ENCODE measurements around the gene SPATA1. TPM values are rescaled to one million over a fixed set of nuclear protein-coding genes. Genes with fewer than 3 reads are reported as not detected.
"Not testable (repeated sequence)": the region's sequence is repeated elsewhere in the genome, so short reads cannot be mapped to it uniquely, and the experiment has no call there.

SPATA1 gene
- total RNA-seq, 3 donors from 2014 or later = 0.46 TPM; not detected in 2

DNA sequence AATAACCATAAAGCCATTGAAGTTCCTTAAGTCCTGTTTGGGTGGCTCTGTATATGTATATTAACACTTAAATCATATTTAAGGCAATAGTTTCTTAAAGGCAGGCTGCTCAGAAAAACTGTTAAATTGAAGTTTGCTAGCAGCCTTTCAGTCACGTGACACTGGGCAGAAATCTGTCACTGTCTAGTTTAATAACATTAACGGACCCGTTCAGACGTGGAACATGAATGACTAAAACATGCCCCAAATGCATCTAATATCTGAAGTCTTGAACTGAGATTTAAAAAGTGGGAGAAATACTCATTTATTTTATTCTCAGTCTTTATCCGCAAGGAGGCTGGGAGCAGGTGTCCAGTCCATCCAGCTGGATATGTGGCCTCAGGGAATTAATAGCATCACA, 3.3 kb upstream of the SPATA1 start:
- Mint-ChIP-seq H3K9me3 (no peaks in the 10 kb centered on the region), H3K4me1 (ENCODE audit: low read depth) (peaks cover 52% of the 10 kb centered on the region), H3K27me3 (ENCODE audit: low read depth) (no peaks in the 10 kb centered on the region), H3K36me3 (ENCODE audit: insufficient read depth) (peaks cover 16% of the 10 kb centered on the region), H3K4me3 (no peak overlapping the region)
- ATAC-seq (no peak), DNase-seq (no peak)

DNA sequence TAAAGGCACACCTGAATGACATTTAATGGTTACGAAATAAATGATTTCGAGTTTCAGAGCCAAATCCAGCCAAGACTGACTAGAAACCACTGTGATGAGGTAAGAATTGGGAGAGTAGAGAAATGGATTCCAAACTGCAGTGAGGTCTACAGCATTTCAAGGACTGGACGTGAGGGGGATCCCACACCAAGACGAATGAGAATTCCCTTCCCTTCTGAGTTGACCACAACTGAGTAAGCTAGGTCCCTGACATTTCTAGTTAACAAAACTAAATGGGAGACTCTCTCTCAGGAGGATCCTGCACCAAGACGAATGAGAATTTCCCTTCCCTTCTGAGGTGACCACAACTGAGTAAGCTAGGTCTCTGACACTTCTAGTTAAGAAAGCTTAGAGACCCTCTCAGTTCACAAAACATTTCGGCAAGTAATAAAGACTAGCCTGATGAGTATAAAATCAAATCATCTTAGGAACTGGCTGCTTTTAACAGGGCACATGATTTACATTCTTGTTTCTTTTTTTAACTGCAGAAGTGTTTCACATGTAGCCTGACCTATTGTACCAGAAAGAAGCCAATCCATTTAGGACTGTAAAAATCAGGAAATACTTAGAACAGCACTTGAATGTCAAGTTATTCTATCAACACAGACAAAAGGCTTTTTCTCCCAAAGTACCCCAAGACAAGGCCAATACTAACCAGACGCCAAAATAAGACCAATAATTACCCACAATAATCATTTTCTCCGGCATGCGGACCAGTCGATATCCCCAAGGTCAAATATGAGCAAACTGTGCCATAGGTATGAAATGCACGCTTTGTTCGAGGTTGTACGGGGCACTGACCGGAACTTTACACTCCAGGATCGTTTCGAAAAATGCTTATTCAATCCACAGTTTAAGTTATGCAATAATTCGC, 1.4 kb upstream of the SPATA1 start:
- peaks cover 7% of the 10 kb centered on the region for H3K9me3 Mint-ChIP-seq

DNA sequence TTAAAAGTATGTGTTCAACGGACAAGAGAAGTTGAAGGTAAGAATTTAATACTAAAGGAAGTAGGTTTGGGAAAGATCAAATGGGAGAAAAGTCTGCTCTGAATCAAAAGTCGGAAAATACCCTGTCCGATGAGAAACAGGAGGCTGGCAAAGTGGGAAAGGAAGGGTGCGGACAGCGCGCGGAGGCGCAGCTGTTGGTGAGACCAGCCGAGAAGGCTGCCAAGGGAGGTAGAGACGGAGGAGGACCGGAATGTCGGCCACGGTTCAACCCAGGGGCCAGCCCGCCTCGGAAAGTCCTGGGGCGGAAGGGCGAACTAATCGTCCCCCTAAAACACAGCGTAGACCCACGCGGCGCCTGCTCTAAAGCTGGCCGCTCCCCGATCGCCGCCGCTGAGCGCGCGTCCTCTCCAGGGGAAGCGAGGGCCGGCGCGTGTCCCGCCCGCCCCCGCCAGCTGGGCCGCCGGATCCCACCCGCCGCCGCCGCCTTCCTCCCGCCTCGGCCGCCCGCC, 639 bp upstream of the SPATA1 start:
- Mint-ChIP-seq H3K36me3 (ENCODE audit: insufficient read depth) (peaks cover 8% of the 10 kb centered on the region), H3K9me3 (peaks cover 7% of the 10 kb centered on the region), H3K4me3 (peak overlapping the region; percentile 100), H3K4me1 (ENCODE audit: low read depth) (peaks cover 44% of the 10 kb centered on the region), H3K27me3 (ENCODE audit: low read depth) (no peaks in the 10 kb centered on the region)
- ATAC-seq (peak; percentile 23 to 27), DNase-seq (no peak)

More for the DNA sequence above, 1.4 kb upstream of the SPATA1 start:
- peaks cover 48% of the 10 kb centered on the region for H3K4me1 Mint-ChIP-seq (ENCODE audit: low read depth)
- ATAC-seq (peak; percentile 3 to 4), DNase-seq (no peak)
- peaks cover 8% of the 10 kb centered on the region for H3K36me3 Mint-ChIP-seq (ENCODE audit: insufficient read depth)
- H3K27me3 Mint-ChIP-seq (ENCODE audit: low read depth) = no peaks in the 10 kb centered on the region
- peak overlapping the region; percentile 100 for H3K4me3 Mint-ChIP-seq

DNA sequence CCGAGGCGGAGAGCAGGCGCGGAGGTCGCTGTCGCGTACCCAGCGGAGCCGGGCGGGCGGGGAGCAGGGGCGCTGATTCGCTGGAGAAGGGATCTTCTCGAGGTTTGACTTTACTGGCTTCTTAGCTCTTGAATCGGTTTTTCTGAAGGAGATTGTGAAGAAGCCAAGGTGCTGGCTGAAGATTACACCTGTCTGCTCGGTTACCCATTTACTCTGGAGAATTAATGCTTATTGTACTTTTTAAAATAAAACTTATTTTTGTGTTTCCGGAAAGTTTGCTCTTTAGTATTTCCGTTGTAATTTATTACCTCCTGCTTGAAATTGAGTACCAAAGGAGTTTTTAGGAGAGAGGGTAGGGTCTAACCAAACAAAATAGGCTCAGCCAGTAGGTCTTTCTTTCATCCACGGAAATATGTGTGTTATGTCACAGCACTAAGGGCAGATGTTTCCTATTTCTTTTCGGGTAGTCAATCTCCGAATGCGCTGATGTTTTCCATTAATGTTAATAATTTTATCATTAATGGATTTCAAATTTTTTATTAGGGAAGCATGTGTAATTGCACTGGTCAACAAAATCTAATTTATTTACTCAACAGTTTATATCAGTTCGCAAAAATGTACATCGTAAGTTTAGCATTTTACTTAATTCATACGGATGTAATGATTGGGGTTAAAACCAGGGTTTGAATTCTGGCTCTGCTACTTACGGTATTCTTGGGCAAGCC, 705 bp downstream of the SPATA1 start:
- peaks cover 2% of the 10 kb centered on the region for H3K36me3 Mint-ChIP-seq (ENCODE audit: insufficient read depth)
- H3K27me3 Mint-ChIP-seq (ENCODE audit: low read depth) = no peaks in the 10 kb centered on the region
- H3K4me1 Mint-ChIP-seq (ENCODE audit: low read depth) = peaks cover 33% of the 10 kb centered on the region
- no peak for ATAC-seq
- H3K9me3 Mint-ChIP-seq = peaks cover 7% of the 10 kb centered on the region
- DNase-seq = no peak
- peak overlapping the region; percentile 100 for H3K4me3 Mint-ChIP-seq

DNA sequence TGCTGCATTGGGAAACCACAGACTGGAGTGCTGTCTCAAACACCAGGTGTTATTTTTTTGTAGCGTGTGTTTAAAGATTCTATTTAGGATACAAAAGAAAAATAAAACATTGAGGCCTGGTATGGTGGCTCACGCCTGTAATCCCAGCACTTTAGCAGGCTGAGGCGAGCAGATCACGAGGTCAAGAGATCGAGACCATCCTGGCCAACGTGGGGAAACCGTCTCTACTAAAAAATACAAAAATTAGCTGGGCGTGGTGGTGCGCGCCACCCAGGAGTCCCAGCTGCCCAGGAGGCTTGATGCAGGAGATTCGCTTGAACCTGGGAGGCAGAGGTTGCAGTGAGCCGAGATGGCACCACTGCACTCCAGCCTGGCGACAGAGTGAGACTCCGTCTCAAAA, 1.7 kb downstream of the SPATA1 start:
- not testable (repeated sequence) for H3K36me3 Mint-ChIP-seq (ENCODE audit: insufficient read depth); H3K9me3 Mint-ChIP-seq; H3K27me3 Mint-ChIP-seq (ENCODE audit: low read depth); DNase-seq; ATAC-seq; H3K4me3 Mint-ChIP-seq
- H3K4me1 Mint-ChIP-seq (ENCODE audit: low read depth) = peaks cover 27% of the 10 kb centered on the region

DNA sequence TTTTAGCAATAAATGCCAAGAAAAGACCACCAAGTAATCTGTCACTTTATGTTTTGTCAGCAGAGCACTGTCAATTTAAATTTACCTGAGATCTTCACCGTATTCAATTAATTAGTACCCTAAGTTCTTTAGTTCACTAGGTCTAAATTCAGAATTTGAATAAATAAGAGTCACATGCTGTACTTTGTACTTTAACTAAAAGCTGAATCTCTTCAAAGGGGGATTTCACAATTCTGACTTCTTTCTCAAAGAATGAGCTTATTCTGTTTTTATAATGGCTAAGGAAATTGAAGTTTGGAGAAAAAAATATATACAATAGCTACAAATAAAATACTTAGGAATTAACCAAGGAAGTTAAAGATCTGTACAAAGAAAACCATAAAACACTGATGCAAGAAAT, 2.3 kb downstream of the SPATA1 start:
- Mint-ChIP-seq H3K27me3 (ENCODE audit: low read depth) (no peaks in the 10 kb centered on the region), H3K4me3 (no peak overlapping the region), H3K4me1 (ENCODE audit: low read depth) (peaks cover 21% of the 10 kb centered on the region), H3K36me3 (ENCODE audit: insufficient read depth) (peaks cover 2% of the 10 kb centered on the region), H3K9me3 (peaks cover 7% of the 10 kb centered on the region)
- ATAC-seq = no peak
- no peak for DNase-seq

DNA sequence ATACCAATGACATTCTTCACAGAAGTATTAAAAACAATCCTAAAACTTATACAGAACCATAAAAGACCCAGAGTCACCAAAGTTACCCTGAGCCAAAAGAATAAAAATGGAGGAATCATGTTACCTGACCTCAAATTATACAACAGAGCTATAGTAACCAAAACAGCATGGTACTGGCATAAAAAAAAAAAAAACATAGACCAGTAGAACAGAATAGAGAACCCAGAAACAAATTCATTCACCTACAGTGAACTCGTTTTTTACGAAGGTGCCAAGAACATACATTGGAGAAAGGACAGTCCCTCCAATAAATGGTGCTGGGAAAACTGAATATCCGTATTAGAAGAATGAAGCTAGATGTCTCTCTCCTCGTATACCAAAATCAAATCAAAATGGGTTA, 2.8 kb downstream of the SPATA1 start:
- DNase-seq (no peak), ATAC-seq (no peak)
- H3K9me3 Mint-ChIP-seq = peaks cover 7% of the 10 kb centered on the region
- H3K36me3 Mint-ChIP-seq (ENCODE audit: insufficient read depth) = peaks cover 2% of the 10 kb centered on the region
- peaks cover 16% of the 10 kb centered on the region for H3K4me1 Mint-ChIP-seq (ENCODE audit: low read depth)
- no peak overlapping the region for H3K4me3 Mint-ChIP-seq
- H3K27me3 Mint-ChIP-seq (ENCODE audit: low read depth) = no peaks in the 10 kb centered on the region

DNA sequence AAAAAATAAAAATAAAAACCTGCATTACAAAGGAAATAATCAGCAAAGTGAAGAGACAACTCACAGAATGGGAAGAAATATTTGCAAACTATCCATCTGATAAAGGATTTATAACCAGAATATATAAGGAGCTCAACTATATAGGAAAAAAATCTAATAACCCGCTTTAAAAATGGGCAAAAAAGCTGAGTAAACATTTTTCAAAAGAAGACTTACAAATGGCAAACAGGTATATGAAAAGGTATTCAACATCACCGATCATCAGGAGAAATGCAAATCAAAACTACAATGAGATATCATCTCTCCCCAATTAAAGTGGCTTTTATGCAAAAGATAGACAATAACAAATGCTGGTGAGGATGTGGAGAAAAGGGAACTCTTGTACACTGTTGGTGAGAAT, 4.0 kb downstream of the SPATA1 start:
- H3K4me3 Mint-ChIP-seq = no peak overlapping the region
- H3K9me3 Mint-ChIP-seq = peaks cover 7% of the 10 kb centered on the region
- no peaks in the 10 kb centered on the region for H3K36me3 Mint-ChIP-seq (ENCODE audit: insufficient read depth)
- H3K27me3 Mint-ChIP-seq (ENCODE audit: low read depth) = no peaks in the 10 kb centered on the region
- H3K4me1 Mint-ChIP-seq (ENCODE audit: low read depth) = peaks cover 4% of the 10 kb centered on the region
- DNase-seq = no peak
- ATAC-seq = no peak

DNA sequence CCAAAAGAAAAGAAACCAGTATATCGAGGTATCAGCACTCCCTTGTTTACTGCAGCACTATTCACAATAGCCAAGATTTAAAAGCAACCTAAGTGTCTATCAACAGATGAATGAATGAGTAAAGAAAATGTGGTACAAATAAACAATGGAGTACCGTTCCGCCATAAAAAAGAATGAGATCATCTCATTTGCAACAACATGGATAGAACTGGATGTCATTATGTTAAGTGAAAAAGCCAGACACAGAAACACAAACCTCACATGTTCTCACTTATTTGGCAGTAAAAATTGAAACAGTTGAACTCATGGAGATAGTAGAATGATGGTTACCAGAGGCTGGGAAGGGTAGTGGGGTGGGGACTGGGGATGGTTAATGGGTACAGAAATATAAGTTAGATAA, 4.5 kb downstream of the SPATA1 start:
- H3K4me3 Mint-ChIP-seq = no peak overlapping the region

DNA sequence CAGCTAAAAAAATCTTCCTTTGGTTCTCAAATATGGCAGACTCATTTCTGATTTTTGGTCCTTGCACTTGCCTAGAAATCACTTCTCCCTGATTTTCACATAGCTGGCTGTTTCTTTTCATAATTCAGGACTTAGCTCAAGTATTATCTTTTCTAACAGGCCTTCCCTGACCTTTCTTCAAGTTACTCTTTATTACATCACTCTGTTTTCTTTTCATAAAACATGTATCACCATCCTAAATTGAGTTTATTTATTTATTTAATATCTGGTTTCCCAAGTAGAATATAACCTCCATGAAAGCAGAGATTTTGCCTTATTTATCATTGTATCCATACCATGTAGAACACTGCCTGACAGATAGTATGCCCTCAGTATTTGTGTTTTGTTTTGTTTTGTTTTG, 18.4 kb downstream of the SPATA1 start:
- Mint-ChIP-seq H3K4me1 (ENCODE audit: low read depth) (no peaks in the 10 kb centered on the region), H3K9me3 (no peaks in the 10 kb centered on the region), H3K36me3 (ENCODE audit: insufficient read depth) (peaks cover 9% of the 10 kb centered on the region), H3K4me3 (no peak overlapping the region), H3K27me3 (ENCODE audit: low read depth) (no peaks in the 10 kb centered on the region)
- ATAC-seq (no peak), DNase-seq (no peak)

More for the DNA sequence above, 4.5 kb downstream of the SPATA1 start:
- DNase-seq (no peak), ATAC-seq (no peak)
- no peaks in the 10 kb centered on the region for H3K27me3 Mint-ChIP-seq (ENCODE audit: low read depth)
- no peaks in the 10 kb centered on the region for H3K36me3 Mint-ChIP-seq (ENCODE audit: insufficient read depth)
- H3K9me3 Mint-ChIP-seq = peaks cover 7% of the 10 kb centered on the region
- peaks cover 3% of the 10 kb centered on the region for H3K4me1 Mint-ChIP-seq (ENCODE audit: low read depth)

DNA sequence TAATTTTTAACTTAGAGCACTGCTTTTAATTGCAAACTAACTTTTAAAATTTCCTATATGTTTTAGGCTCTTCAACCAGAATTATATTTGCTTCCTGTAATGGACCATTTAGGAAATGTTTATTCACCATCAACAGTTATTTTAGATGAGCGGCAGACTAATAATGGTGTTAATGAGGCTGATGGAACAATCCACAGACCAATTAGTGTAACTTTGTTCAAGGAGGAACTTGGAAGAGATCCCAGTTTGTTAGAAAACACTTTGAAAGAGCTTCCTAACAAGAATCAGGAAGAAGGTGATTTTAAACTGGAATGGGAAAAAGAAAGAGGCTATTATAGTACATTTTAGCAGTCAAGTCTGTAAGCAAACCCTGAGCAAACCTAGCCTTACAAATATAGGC, 19.6 kb downstream of the SPATA1 start:
- no peak overlapping the region for H3K4me3 Mint-ChIP-seq
- no peaks in the 10 kb centered on the region for H3K9me3 Mint-ChIP-seq
- H3K36me3 Mint-ChIP-seq (ENCODE audit: insufficient read depth) = peaks cover 10% of the 10 kb centered on the region
- H3K4me1 Mint-ChIP-seq (ENCODE audit: low read depth) = no peaks in the 10 kb centered on the region
- no peak for DNase-seq
- ATAC-seq = no peak
- H3K27me3 Mint-ChIP-seq (ENCODE audit: low read depth) = no peaks in the 10 kb centered on the region

DNA sequence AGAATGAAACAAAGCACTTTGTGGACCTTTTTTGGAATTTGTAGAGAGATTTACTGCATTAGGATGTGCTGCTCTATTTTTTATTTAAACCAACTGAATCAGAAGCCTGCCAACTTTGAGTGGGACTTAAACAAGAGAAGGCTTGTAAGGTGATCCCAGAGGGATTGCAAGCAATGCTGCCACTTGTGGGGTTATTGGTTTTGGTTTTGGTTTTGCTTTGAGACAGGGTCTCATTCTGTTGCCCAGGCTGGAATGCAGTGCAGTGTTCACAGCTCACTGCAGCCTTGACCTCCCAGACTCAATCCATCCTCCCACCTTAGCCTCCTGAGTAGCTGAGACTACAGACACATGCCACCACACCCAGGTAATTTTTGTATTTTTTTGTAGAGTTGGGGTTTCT, 32.4 kb downstream of the SPATA1 start:
- Mint-ChIP-seq H3K27me3 (ENCODE audit: low read depth) (no peaks in the 10 kb centered on the region), H3K9me3 (no peaks in the 10 kb centered on the region), H3K4me1 (ENCODE audit: low read depth) (peaks cover 4% of the 10 kb centered on the region), H3K36me3 (ENCODE audit: insufficient read depth) (peaks cover 20% of the 10 kb centered on the region), H3K4me3 (no peak overlapping the region)
- no peak for DNase-seq
- no peak for ATAC-seq

DNA sequence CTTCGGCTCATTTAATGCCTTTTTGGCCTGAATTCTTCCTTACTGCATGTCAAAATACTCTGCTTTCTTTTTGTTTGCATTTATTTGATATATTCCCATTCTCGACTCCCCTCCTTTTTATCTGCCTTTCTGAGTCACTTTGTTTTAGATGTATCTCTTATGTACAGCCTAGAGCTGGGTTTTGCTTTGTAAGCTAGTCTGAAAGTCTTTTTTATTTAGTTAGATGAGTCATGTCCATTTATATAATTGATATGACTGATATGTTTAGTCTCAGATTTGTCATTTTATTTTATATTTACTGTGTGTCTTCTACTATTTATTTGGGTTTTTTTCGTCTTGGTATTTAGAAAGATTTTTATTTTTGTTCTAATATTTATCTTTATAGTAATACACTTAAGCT, 33.8 kb downstream of the SPATA1 start:
- no peak for DNase-seq
- Mint-ChIP-seq H3K36me3 (ENCODE audit: insufficient read depth) (peaks cover 20% of the 10 kb centered on the region), H3K4me1 (ENCODE audit: low read depth) (peaks cover 4% of the 10 kb centered on the region), H3K9me3 (no peaks in the 10 kb centered on the region), H3K27me3 (ENCODE audit: low read depth) (no peaks in the 10 kb centered on the region), H3K4me3 (no peak overlapping the region)
- no peak for ATAC-seq

DNA sequence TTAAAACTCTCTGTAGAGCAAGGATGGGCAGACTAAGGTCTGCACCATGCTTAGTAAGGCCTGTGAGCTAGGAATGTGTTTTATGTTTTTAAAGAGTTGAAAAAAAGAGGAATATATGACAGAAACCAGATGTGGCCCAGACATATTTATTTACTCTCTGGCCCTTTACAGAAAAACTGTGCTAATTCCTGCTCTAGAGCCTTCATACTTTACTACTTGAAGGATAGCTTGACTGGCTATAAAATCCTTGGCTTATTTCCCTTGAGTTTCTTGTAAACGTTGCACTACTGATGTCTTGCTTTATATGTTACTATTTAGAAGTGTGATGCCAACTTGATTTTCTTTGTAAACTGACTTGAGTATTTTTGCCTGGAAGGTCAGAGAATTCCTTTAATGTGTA, 34.6 kb downstream of the SPATA1 start:
- no peak for DNase-seq
- Mint-ChIP-seq H3K4me3 (no peak overlapping the region), H3K9me3 (no peaks in the 10 kb centered on the region), H3K36me3 (ENCODE audit: insufficient read depth) (peaks cover 19% of the 10 kb centered on the region), H3K27me3 (ENCODE audit: low read depth) (no peaks in the 10 kb centered on the region), H3K4me1 (ENCODE audit: low read depth) (peaks cover 4% of the 10 kb centered on the region)
- no peak for ATAC-seq

Measured in activated T-cell treated with anti-CD3 and anti-CD28 coated beads, Interleukin-2, amount 50 U/mL, for 4 hours (primary cell).